Gastroesophageal sphincter (tissue), 4 donors: ENCODE results near the gene GGTLC2. TPM values are rescaled to one million over a fixed set of nuclear protein-coding genes. Genes with fewer than 3 reads are reported as not detected.
"Not testable (repeated sequence)": the region's sequence is repeated elsewhere in the genome, so short reads cannot be mapped to it uniquely, and the experiment has no call there.

ENCODE experiments used
- ATAC-seq: fragments of 150-250 bp; one replicate; pipeline ENCODE4 v1.9.1; 2016; ENCODE audit warnings: mild to moderate bottlenecking, moderate library complexity
- H3K27ac ChIP-seq, 4 donors: fragments of 200-600 bp; sonication (generic) in 3 of 4; 1 replicate in 3 of 4; 2 replicates in 1 of 4; pipeline ENCODE4 v1.5.1; 2016 to 2019
- H3K27me3 ChIP-seq: fragments of 200-600 bp; sonication (generic); one replicate; pipeline ENCODE4 v1.5.1; 2019
- H3K36me3 ChIP-seq, 2 donors: fragments of 200-600 bp; sonication (generic); one replicate each; pipeline ENCODE4 v1.5.1; 2019; ENCODE audit warnings: control low read depth in 1 of 2
- H3K4me1 ChIP-seq, 3 donors: fragments of 200-600 bp; sonication (generic); 1 replicate in 2 of 3; 2 replicates in 1 of 3; pipeline ENCODE4 v1.5.1; 2016 to 2019; ENCODE audit warnings: control low read depth in 2 of 3
- H3K4me3 ChIP-seq, 2 donors: fragments of 200-600 bp; sonication (generic); one replicate each; pipeline ENCODE4 v1.5.1; 2019; ENCODE audit warnings: mild to moderate bottlenecking in 1 of 2, moderate library complexity in 1 of 2
- H3K9me3 ChIP-seq, 3 donors: fragments of 200-600 bp; sonication (generic); one replicate each; pipeline ENCODE4 v1.5.1; 2017 to 2019; ENCODE audit warnings: control low read depth in 2 of 3
- CTCF ChIP-seq, 4 experiments: fragments of 200-600 bp in 2 of 4; fragments of 450-650 bp in 2 of 4; sonication (generic) in 1 of 4; IDR thresholded peaks; one replicate each; pipeline ENCODE4 v1.5.1; 2017 to 2019; ENCODE audit warnings: antibody characterized with exemption in 4 of 4, mild to moderate bottlenecking in 2 of 4, moderate library complexity in 2 of 4
- EP300 ChIP-seq: sonication (generic); formaldehyde crosslinking; IDR thresholded peaks from one replicate; pipeline ENCODE4 v1.6.1; 2017; ENCODE audit warnings: antibody characterized with exemption, mild to moderate bottlenecking
- POLR2A ChIP-seq, 2 donors: fragments of 450-650 bp; IDR thresholded peaks; one replicate each; pipeline ENCODE4 v1.6.1; 2017; ENCODE audit warnings: antibody characterized with exemption in 2 of 2, mild to moderate bottlenecking in 2 of 2, moderate library complexity in 1 of 2
- POLR2AphosphoS5 ChIP-seq: sonication (generic); formaldehyde crosslinking; IDR thresholded peaks from one replicate; pipeline ENCODE4 v1.6.1; 2017; ENCODE audit warnings: antibody characterized with exemption
- WGBS, 2 donors: methylation state at CpG; one replicate each; pipeline ENCODE4 v1.1.5; 2018; ENCODE audit warnings: low coverage in 1 of 2; 5-methylcytosine and 5-hydroxymethylcytosine counted together
- total RNA-seq, 4 donors: library from RNA; depleted of rRNA; stranded (reverse); fragments of >200 nt; gene quantifications; one replicate each; pipeline ENCODE4 v1.1.0, GENCODE V29; 2016

GGTLC2 gene
- total RNA-seq, 4 donors from 2014 or later = not detected

GRCh38 chr22:22603470-22603947, 40.9 kb upstream of the GGTLC2 start:
- no peak for ATAC-seq
- WGBS, 2 donors = 66 to 73% methylated on average over 3 of the region's 3 CpGs
- peaks cover 4% of the 10 kb centered on the region for H3K27me3 ChIP-seq
- no peak overlapping the region for H3K27ac ChIP-seq
- H3K4me3 ChIP-seq = no peak overlapping the region
- H3K9me3 ChIP-seq = peaks cover 0 to 11% (median 0%) of the 10 kb centered on the region in 3 donors
- H3K4me1 ChIP-seq = no peaks in the 10 kb centered on the region
- TF ChIP-seq POLR2A (IDR thresholded peaks at IDR 0.05) = no peak
- no peak for TF ChIP-seq POLR2AphosphoS5
- no peak for TF ChIP-seq EP300
- no peaks in the 10 kb centered on the region for H3K36me3 ChIP-seq

DNA sequence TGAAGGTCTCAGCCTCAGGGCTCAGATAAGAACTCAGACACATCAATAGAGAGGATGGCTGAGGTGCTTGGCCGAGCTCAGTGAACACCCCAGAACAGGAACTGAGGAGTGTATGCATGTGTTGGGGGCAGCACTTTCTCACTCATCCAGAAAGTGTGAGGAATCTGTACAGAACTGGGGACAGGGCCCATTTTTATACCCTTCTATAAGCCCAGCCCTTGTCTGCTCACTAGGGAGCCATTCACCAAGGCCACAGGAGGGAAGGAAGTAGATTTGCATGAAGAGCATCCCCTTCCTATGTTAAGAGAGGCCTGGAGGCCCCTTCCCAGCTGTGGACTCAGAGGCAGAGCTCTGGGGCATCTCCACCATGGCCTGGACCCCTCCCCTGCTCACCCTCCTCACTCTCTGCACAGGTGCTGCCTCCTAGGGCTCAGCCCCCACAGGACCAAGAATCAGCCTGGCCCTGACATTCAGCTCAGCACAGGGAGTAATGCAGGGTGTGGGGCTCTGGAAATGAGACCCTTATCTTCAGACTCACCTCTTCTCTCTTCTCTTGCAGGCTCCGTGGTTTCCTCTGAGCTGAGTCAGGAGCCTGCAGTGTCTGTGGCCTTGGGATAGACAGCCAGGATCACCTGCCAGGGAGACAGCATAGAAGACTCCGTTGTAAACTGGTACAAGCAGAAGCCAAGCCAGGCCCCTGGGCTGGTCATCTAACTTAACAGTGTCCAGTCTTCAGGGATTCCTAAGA, 39.9 kb upstream of the GGTLC2 start:
- Histone ChIP-seq H3K4me3 (no peak overlapping the region), H3K36me3 (no peaks in the 10 kb centered on the region), H3K9me3 (peaks cover 0 to 12% (median 0%) of the 10 kb centered on the region in 3 donors), H3K27me3 (no peaks in the 10 kb centered on the region), H3K27ac (no peak overlapping the region), H3K4me1 (no peaks in the 10 kb centered on the region)
- TF ChIP-seq POLR2A (IDR thresholded peaks at IDR 0.05) (no peak), POLR2AphosphoS5 (no peak), EP300 (no peak), CTCF (IDR thresholded peaks at IDR 0.05) (no peak)
- no peak for ATAC-seq
- WGBS, 2 donors = 83% methylated on average over 1 of the region's 3 CpGs; no CpG with 5 or more reads in 1 of the 2 donors

DNA sequence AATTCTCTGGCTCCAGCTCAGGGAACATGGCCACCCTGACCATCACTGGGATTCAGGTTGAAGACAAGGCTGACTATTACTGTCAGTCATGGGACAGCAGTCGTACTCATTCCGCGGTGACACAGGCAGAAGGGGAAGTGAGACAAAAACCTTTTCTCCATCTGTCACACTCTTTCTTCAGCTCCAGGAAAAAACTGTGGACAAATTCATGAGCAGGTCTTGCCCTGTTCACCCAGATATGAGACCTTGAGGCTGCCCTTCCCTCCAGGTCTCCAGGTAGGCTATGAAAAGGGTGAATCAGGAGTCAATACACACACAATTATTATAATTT, 39.4 kb upstream of the GGTLC2 start:
- no peak overlapping the region for H3K4me3 ChIP-seq
- H3K27ac ChIP-seq = no peak overlapping the region
- ATAC-seq = no peak
- H3K9me3 ChIP-seq = peaks cover 0 to 12% (median 0%) of the 10 kb centered on the region in 3 donors
- 72 to 90% methylated on average over 3 of the region's 3 CpGs for WGBS, 2 donors
- no peak for TF ChIP-seq EP300
- no peak for TF ChIP-seq POLR2A (IDR thresholded peaks at IDR 0.05)
- no peak for TF ChIP-seq POLR2AphosphoS5
- no peak for TF ChIP-seq CTCF (IDR thresholded peaks at IDR 0.05)
- no peaks in the 10 kb centered on the region for H3K4me1 ChIP-seq
- H3K36me3 ChIP-seq = no peaks in the 10 kb centered on the region
- H3K27me3 ChIP-seq = no peaks in the 10 kb centered on the region

GRCh38 chr22:22608022-22608421, 36.4 kb upstream of the GGTLC2 start:
- not testable (repeated sequence) for H3K36me3 ChIP-seq, H3K4me1 ChIP-seq, ATAC-seq, H3K27ac ChIP-seq, H3K27me3 ChIP-seq, H3K4me3 ChIP-seq
- WGBS, 2 donors = 100% methylated on average over 2 of the region's 3 CpGs
- peaks cover 0 to 12% (median 0%) of the 10 kb centered on the region in 3 donors for H3K9me3 ChIP-seq

DNA sequence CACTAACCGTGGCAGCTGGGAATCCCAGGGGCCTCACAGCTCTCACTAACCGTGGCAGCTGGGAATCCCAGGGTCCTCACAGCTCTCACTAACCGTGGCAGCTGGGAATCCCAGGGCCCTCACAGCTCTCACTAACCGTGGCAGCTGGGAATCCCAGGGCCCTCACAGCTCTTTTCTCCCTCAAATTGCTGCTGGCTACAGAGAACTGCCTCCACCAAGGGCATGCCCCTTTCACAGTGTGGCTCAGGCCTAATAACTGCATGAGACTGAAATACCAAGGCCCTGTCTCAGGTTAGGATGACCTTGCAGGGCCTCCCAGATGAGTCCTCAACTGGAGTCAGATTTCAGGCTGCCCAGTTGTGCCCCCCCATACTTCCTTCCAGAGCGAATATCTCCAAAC, 35.1 kb upstream of the GGTLC2 start:
- TF ChIP-seq POLR2A (IDR thresholded peaks at IDR 0.05) = no peak
- no peak for TF ChIP-seq POLR2AphosphoS5
- no peak for TF ChIP-seq EP300
- no peak for TF ChIP-seq CTCF (IDR thresholded peaks at IDR 0.05)
- no peaks in the 10 kb centered on the region for H3K4me1 ChIP-seq
- no peaks in the 10 kb centered on the region for H3K36me3 ChIP-seq
- H3K27me3 ChIP-seq = no peaks in the 10 kb centered on the region
- ATAC-seq = no peak
- WGBS, 2 donors = 40 to 50% methylated on average over 1 of the region's 5 CpGs
- no peak overlapping the region for H3K27ac ChIP-seq
- peaks cover 0 to 12% (median 0%) of the 10 kb centered on the region in 3 donors for H3K9me3 ChIP-seq
- no peak overlapping the region for H3K4me3 ChIP-seq

DNA sequence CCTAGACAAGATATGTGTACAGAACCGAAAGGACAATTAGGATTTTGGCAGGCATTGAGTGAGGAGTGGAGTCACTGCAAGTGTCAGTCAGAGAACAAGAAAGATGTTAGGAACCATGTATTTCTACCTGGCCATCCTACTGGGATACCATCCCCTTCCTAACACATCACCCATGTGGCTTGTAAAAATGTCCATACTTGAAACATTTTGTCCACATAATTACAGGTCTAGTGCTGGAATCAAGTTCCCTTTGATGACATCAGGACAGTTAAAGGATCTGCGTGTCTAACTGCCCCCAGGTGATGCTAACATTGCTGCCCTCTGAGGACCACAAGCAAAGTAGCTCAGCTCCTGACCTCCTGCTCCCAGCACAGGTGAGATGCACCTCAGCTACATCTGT, 31.9 kb upstream of the GGTLC2 start:
- Histone ChIP-seq H3K4me3 (no peak overlapping the region), H3K27ac (no peak overlapping the region), H3K9me3 (peaks cover 0 to 11% (median 0%) of the 10 kb centered on the region in 3 donors), H3K4me1 (no peaks in the 10 kb centered on the region), H3K36me3 (no peaks in the 10 kb centered on the region), H3K27me3 (peaks cover 9% of the 10 kb centered on the region)
- ATAC-seq = no peak
- 36 to 55% methylated on average over 1 to 2 of the region's 2 CpGs for WGBS, 2 donors
- TF ChIP-seq POLR2AphosphoS5 = no peak
- no peak for TF ChIP-seq POLR2A (IDR thresholded peaks at IDR 0.05)
- TF ChIP-seq CTCF (IDR thresholded peaks at IDR 0.05) = no peak
- TF ChIP-seq EP300 = no peak
